ENCODE data around the gene PROP1. TPM values are rescaled to one million over a fixed set of nuclear protein-coding genes. Genes with fewer than 3 reads are reported as not detected.

The PROP1 gene
- total and polyA plus RNA-seq, 2 experiments from 2014 or later = not detected

DNA sequence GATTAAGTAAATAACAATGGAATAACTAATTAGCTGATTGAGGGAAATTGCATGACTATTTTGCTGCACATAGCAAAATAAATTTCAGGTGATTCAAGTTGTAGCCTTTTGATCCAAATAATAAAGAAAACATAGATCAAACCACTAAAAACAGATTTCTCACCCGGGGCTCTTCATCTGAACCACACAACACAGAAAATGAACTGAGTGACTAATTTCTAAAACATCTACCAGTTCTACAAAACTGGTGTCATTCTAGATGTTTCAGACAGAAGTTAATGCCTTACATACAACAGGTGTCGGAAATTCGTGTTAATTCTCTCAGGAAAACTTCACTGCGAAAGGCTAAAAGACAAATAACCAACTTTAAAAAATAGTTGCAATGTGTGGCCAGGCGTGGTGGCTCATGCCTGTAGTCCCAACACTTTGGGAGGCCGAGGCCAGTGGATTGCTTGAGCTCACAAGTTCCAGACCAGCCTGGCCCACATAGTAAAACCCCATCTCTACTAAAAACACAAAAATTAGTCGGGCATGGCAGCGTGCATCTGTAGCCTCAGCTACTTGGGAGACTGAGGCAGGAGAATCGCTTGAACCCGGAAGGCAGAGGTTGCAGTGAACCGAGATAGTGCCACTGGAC, 6.9 kb downstream of the PROP1 start:
- Histone ChIP-seq H3K27ac (no peak overlapping the region), H3K4me1 (ENCODE audit: low read depth) (no peaks in the 10 kb centered on the region), H3K4me3 (no peak overlapping the region), H3K36me3 (no peaks in the 10 kb centered on the region), H3K9me3 (ENCODE audit: low read depth) (no peaks in the 10 kb centered on the region), H3K27me3 (peaks cover 33% of the 10 kb centered on the region)
- TF ChIP-seq, protein P1, sequence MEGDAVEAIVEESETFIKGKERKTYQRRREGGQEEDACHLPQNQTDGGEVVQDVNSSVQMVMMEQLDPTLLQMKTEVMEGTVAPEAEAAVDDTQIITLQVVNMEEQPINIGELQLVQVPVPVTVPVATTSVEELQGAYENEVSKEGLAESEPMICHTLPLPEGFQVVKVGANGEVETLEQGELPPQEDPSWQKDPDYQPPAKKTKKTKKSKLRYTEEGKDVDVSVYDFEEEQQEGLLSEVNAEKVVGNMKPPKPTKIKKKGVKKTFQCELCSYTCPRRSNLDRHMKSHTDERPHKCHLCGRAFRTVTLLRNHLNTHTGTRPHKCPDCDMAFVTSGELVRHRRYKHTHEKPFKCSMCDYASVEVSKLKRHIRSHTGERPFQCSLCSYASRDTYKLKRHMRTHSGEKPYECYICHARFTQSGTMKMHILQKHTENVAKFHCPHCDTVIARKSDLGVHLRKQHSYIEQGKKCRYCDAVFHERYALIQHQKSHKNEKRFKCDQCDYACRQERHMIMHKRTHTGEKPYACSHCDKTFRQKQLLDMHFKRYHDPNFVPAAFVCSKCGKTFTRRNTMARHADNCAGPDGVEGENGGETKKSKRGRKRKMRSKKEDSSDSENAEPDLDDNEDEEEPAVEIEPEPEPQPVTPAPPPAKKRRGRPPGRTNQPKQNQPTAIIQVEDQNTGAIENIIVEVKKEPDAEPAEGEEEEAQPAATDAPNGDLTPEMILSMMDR (IDR thresholded peaks at IDR 0.05; ENCODE audit: low read depth, low read length) = no peak
- DNase-seq (ENCODE audit: low read depth in 1 of 2, low spot score in 1 of 2) = no peak

DNA sequence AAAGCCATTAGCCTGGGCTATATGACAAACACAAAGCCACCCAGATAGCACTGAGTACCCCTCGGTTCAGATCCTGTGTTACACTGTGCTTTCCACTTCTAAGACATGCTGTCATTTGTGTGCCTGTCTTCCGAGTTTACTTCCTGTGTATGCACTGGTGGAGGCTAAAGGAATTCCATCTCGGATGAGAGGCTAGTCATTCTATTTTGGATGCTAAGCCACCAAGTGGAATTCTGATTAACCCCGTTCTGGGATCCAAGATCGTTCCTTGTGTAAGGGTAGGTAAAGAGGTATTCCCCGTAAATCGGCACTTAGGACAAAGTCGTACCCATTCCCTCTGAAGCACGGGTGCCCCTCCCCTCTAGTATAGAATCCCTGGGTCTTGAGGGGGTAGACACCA, 8.7 kb downstream of the PROP1 start:
- TF ChIP-seq, protein P1 (IDR thresholded peaks at IDR 0.05; ENCODE audit: low read depth, low read length) = no peak
- DNase-seq (ENCODE audit: low read depth in 1 of 2, low spot score in 1 of 2) = no peak
- no peaks in the 10 kb centered on the region for H3K36me3 ChIP-seq
- H3K9me3 ChIP-seq (ENCODE audit: low read depth) = no peaks in the 10 kb centered on the region
- H3K4me3 ChIP-seq = no peak overlapping the region
- no peaks in the 10 kb centered on the region for H3K4me1 ChIP-seq (ENCODE audit: low read depth)
- H3K27me3 ChIP-seq = peaks cover 48% of the 10 kb centered on the region
- no peak overlapping the region for H3K27ac ChIP-seq

DNA sequence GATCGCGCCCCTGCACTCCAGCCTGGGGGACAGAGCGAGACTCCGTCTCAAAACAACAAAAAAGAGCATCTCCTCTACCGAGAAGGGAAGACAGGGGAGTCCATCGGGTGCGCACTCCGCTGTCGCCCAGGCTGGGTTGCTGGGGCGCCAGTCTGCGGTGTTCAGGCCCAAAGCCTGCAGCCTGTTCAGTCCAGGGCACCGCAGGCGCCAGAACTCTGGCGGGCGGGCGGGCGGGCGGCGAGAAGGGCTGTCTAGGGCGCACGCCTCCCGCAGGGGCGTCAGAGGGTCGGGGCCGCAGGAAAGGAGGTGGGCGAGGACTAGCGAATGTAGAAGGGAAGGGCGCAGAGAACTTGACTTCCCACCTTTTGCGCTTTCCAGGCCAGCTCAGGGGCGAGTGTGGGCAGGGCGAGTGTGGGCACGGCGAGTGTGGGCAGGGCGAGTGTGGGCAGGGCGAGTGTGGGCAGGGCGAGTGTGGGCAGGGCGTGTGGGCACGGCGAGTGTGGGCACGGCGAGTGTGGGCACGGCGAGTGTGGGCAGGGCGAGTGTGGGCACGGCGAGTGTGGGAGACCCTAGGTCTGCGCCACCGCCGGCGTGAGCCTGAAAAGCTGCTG, 10.5 kb downstream of the PROP1 start:
- TF ChIP-seq, protein P1 (IDR thresholded peaks at IDR 0.05; ENCODE audit: low read depth, low read length) = no peak
- Histone ChIP-seq H3K27me3 (peaks cover 48% of the 10 kb centered on the region), H3K9me3 (ENCODE audit: low read depth) (no peaks in the 10 kb centered on the region), H3K4me1 (ENCODE audit: low read depth) (no peaks in the 10 kb centered on the region), H3K4me3 (no peak overlapping the region), H3K36me3 (no peaks in the 10 kb centered on the region), H3K27ac (no peak overlapping the region)
- no peak for DNase-seq (ENCODE audit: low read depth in 1 of 2, low spot score in 1 of 2)

DNA sequence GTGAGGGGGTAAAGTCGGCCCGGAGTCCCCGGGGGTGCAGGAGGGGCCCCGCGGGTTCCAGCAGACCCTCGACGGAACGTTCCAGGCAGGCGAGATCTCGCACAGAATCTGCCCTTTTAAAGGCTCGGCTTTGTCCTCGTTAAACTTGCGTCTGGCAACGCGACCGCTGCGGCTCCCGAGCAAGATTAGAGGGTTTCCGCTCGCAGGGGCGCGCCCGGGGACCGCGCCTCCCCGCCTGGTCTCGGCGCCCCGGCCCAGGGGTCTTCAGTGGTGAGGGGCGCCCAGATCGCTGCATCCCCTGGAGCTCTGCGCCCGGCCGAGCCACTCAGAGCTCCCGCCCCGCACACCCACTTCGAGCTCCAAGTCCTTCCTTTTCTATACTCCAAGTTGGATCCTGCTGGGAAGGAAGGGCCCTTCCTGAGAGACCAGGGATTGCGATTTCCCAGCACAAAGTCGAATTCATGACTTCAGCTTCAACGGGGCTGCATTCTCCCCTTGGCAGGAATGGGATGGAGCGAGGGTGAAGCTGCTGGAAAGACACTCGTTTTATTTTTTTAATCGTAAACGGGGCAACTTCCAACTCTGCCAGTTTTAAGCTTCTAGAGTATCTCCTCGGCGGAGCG, 11.3 kb downstream of the PROP1 start:
- H3K27ac ChIP-seq = no peak overlapping the region
- H3K27me3 ChIP-seq = peaks cover 48% of the 10 kb centered on the region
- no peaks in the 10 kb centered on the region for H3K4me1 ChIP-seq (ENCODE audit: low read depth)
- DNase-seq (ENCODE audit: low read depth in 1 of 2, low spot score in 1 of 2) = peak in 1 of 2 donors; percentile 16
- no peaks in the 10 kb centered on the region for H3K36me3 ChIP-seq
- TF ChIP-seq, protein P1 (IDR thresholded peaks at IDR 0.05; ENCODE audit: low read depth, low read length) = no peak
- no peak overlapping the region for H3K4me3 ChIP-seq
- H3K9me3 ChIP-seq (ENCODE audit: low read depth) = no peaks in the 10 kb centered on the region

DNA sequence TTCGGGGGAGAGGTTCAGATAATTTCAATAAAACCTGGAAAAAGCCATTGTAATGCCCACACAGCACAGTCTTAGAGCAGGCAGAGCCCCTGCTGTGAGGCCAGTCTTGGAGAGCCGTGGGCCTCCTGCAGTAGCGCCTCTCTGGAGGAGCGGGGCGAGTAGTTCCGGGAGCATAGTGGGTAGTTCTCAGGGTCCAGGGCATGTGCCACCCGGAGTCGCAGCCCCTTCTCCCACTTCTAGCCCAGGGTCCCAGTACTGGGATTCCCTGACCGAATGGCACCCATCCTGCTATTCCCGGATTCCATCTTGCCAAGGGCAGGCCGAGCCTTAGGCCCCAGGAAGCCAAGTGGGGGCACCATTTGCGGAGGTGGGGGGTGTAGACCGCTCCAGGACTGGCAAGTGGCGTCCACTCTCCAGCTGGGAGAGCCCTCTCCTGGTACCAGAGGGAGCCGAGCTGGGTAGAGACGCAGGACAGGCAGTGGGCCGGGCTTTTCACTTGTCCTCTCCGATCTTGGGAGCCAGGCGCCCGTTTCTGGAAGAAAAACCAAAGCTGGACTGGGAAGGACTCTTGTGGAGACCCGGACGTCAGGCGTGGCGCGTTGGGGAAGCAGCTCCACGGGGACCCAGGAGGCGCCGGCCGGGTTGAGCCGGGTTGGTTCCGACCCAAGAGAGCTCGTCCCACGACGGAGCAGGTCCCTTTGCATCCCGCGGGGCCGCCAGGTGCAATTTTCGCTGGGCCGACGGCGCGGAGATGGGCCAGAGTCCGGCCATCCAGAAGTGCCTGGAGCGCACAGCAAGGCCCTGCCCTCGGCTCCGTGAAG, 12.1 kb downstream of the PROP1 start:
- Histone ChIP-seq H3K27ac (no peak overlapping the region), H3K36me3 (no peaks in the 10 kb centered on the region), H3K4me1 (ENCODE audit: low read depth) (no peaks in the 10 kb centered on the region), H3K4me3 (no peak overlapping the region), H3K9me3 (ENCODE audit: low read depth) (no peaks in the 10 kb centered on the region), H3K27me3 (peaks cover 48% of the 10 kb centered on the region)
- TF ChIP-seq, protein P1 (IDR thresholded peaks at IDR 0.05; ENCODE audit: low read depth, low read length) = no peak
- DNase-seq (ENCODE audit: low read depth in 1 of 2, low spot score in 1 of 2) = no peak
